H1 (cell line): ENCODE results near the gene P4HB. TPM values are rescaled to one million over a fixed set of nuclear protein-coding genes. Genes with fewer than 3 reads are reported as not detected.
A peak's percentile ranks its signal among the peaks of the same experiment; 100 is the strongest.

Source experiments
- CTCF ChIA-PET: fragments of 300-600 bp; sonication (Branson Sonifier 250); formaldehyde crosslinking; loops from one replicate; lab custom pipeline; 2021; ENCODE audit not compliant: partially characterized antibody; lab: Charles Lee
- POLR2A ChIA-PET: fragments of 300-600 bp; sonication (Branson Sonifier 250); formaldehyde crosslinking; loops from one replicate; lab custom pipeline; 2021; ENCODE audit warnings: inconsistent platforms; ENCODE audit not compliant: partially characterized antibody; lab: Charles Lee
- DNase-seq, 2 experiments: peaks; one replicate each; pipeline versions ENCODE4 v3.0.0 to v3.0.0-alpha.2; 2010 to 2022; ENCODE audit warnings: low spot score in 2 of 2, low read depth in 1 of 2, mixed read lengths in 1 of 2
- FAIRE-seq: peaks from 2 replicates; lab custom pipeline; 2011; peaks lifted over from hg19 to GRCh38; lab: Jason Lieb, UNC
- H2AFZ ChIP-seq: 2 replicates; pipeline ENCODE4 v1.8.1; 2012; ENCODE audit warnings: low read length, inconsistent platforms
- H2AK5ac ChIP-seq: 2 replicates; pipeline ENCODE4 v1.6.1; 2013; ENCODE audit warnings: low read depth, low read length
- H2BK120ac ChIP-seq: replicated peaks from 2 replicates; pipeline ENCODE3; 2013; ENCODE audit warnings: low read depth, low read length, inconsistent platforms
- H2BK12ac ChIP-seq: 2 replicates; pipeline ENCODE4 v1.6.1; 2013; ENCODE audit warnings: low read depth, low read length
- H2BK15ac ChIP-seq: 2 replicates; pipeline ENCODE4 v1.6.1; 2013; ENCODE audit warnings: low read length
- H2BK20ac ChIP-seq: 2 replicates; pipeline ENCODE4 v1.6.1; 2013; ENCODE audit warnings: low read length
- H2BK5ac ChIP-seq: 2 replicates; pipeline ENCODE4 v1.6.1; 2013; ENCODE audit warnings: low read depth, low read length
- H3K14ac ChIP-seq: 2 replicates; pipeline ENCODE4 v1.6.1; 2013; ENCODE audit warnings: inconsistent platforms; ENCODE audit not compliant: insufficient read length
- H3K18ac ChIP-seq: 2 replicates; pipeline ENCODE4 v1.6.1; 2013; ENCODE audit warnings: low read length; ENCODE audit errors: extremely low read depth
- H3K23ac ChIP-seq: 2 replicates; pipeline ENCODE4 v1.6.1; 2013; ENCODE audit warnings: inconsistent platforms; ENCODE audit not compliant: insufficient read length
- H3K23me2 ChIP-seq: 2 replicates; pipeline ENCODE4 v1.6.1; 2013; ENCODE audit warnings: low read depth, low read length
- H3K27ac ChIP-seq: 2 replicates; pipeline ENCODE4 v1.6.1; 2011; ENCODE audit warnings: low read depth, low read length, inconsistent platforms
- H3K27me3 ChIP-seq, 4 experiments: replicated peaks in 1 of 4; 1 replicate in 1 of 4; 2 replicates in 3 of 4; pipeline versions ENCODE4 v1.6.1 to v1.8.1; 2011 to 2013; ENCODE audit warnings: low read length in 3 of 4, mild to moderate bottlenecking in 3 of 4, inconsistent platforms in 2 of 4, mixed read lengths in 2 of 4, moderate library complexity in 1 of 4; ENCODE audit not compliant: control insufficient read depth in 3 of 4, insufficient read depth in 3 of 4; ENCODE audit errors: extremely low read depth in 1 of 4
- H3K36me3 ChIP-seq, 4 experiments: 2 replicates each; pipeline versions ENCODE4 v1.6.1 to v1.8.1; 2011 to 2013; ENCODE audit warnings: mild to moderate bottlenecking in 4 of 4, low read length in 3 of 4, moderate library complexity in 2 of 4, control low read depth in 1 of 4, inconsistent platforms in 1 of 4; ENCODE audit not compliant: insufficient read depth in 4 of 4, control insufficient read depth in 2 of 4
- H3K4ac ChIP-seq: replicated peaks from 2 replicates; pipeline ENCODE3; 2013; ENCODE audit warnings: low read length, low read depth, mixed read lengths, inconsistent platforms; ENCODE audit not compliant: insufficient read length
- H3K4me1 ChIP-seq, 4 experiments: replicated peaks in 1 of 4; 1 replicate in 1 of 4; 2 replicates in 3 of 4; pipeline versions ENCODE4 v1.6.1 to v1.8.1; 2011 to 2013; ENCODE audit warnings: low read length in 3 of 4, inconsistent platforms in 2 of 4, mixed read lengths in 1 of 4; ENCODE audit not compliant: insufficient read depth in 4 of 4, control insufficient read depth in 3 of 4
- H3K4me2 ChIP-seq, 2 experiments: 2 replicates each; pipeline versions ENCODE4 v1.6.1 to v1.8.1; 2011 to 2013; ENCODE audit warnings: low read depth in 2 of 2, low read length in 2 of 2, control low read depth in 1 of 2, inconsistent platforms in 1 of 2, mild to moderate bottlenecking in 1 of 2; ENCODE audit not compliant: insufficient read depth in 1 of 2
- H3K4me3 ChIP-seq, 4 experiments: fragments of 200-600, 300-600 bp in 1 of 4; sonication (generic), shearing (Covaris generic), sonication (Bioruptor Twin) in 1 of 4; 2 replicates each; pipeline versions ENCODE4 v1.5.1 to v1.8.1; 2011 to 2016; ENCODE audit warnings: low read length in 4 of 4, low read depth in 3 of 4, control low read depth in 2 of 4, inconsistent platforms in 2 of 4, mild to moderate bottlenecking in 2 of 4, mixed read lengths in 1 of 4, moderate library complexity in 1 of 4; ENCODE audit not compliant: insufficient read depth in 2 of 4; ENCODE audit errors: extremely low read depth in 1 of 4
- H3K56ac ChIP-seq: replicated peaks from 2 replicates; pipeline ENCODE3; 2013; ENCODE audit warnings: low read depth, mild to moderate bottlenecking, mixed read lengths, low read length, inconsistent platforms; ENCODE audit not compliant: insufficient read length
- H3K79me1 ChIP-seq: 2 replicates; pipeline ENCODE4 v1.6.1; 2013; ENCODE audit warnings: low read depth, low read length, control low read depth
- H3K79me2 ChIP-seq, 2 experiments: 2 replicates each; pipeline versions ENCODE4 v1.6.1 to v1.8.1; 2012 to 2013; ENCODE audit warnings: low read length in 2 of 2, mild to moderate bottlenecking in 2 of 2, inconsistent platforms in 1 of 2; ENCODE audit not compliant: insufficient read depth in 2 of 2, control insufficient read depth in 1 of 2
- H3K9ac ChIP-seq, 4 experiments: replicated peaks in 1 of 4; 1 replicate in 1 of 4; 2 replicates in 3 of 4; pipeline versions ENCODE4 v1.6.1 to v1.8.1; 2011 to 2013; ENCODE audit warnings: low read depth in 3 of 4, low read length in 3 of 4, control low read depth in 2 of 4, mild to moderate bottlenecking in 2 of 4, moderate library complexity in 2 of 4, inconsistent platforms in 1 of 4; ENCODE audit errors: extremely low read depth in 1 of 4
- H3K9me3 ChIP-seq, 2 experiments: 2 replicates each; pipeline versions ENCODE4 v1.6.1 to v1.8.1; 2012 to 2013; ENCODE audit warnings: mild to moderate bottlenecking in 2 of 2, moderate library complexity in 2 of 2, control low read depth in 1 of 2, inconsistent platforms in 1 of 2, low read depth in 1 of 2, low read length in 1 of 2, mixed read lengths in 1 of 2; ENCODE audit not compliant: insufficient read depth in 2 of 2
- H4K20me1 ChIP-seq, 2 experiments: replicated peaks in 1 of 2; 2 replicates each; pipeline versions ENCODE3 to v1.8.1; 2011 to 2013; ENCODE audit warnings: inconsistent platforms in 2 of 2, low read length in 2 of 2, mild to moderate bottlenecking in 1 of 2; ENCODE audit not compliant: insufficient read depth in 2 of 2, control insufficient read depth in 1 of 2
- H4K5ac ChIP-seq: 2 replicates; pipeline ENCODE4 v1.6.1; 2013; ENCODE audit warnings: low read length, low read depth, mixed read lengths, inconsistent platforms; ENCODE audit not compliant: insufficient read length
- H4K8ac ChIP-seq: 2 replicates; pipeline ENCODE4 v1.8.0; 2013; ENCODE audit warnings: mild to moderate bottlenecking, moderate library complexity, low read length, inconsistent platforms; ENCODE audit not compliant: insufficient read depth; ENCODE audit errors: extremely low read depth
- H4K91ac ChIP-seq: replicated peaks from 2 replicates; pipeline ENCODE3; 2013; ENCODE audit warnings: low read length, mixed read lengths, inconsistent platforms; ENCODE audit not compliant: insufficient read length
- CHD1 ChIP-seq: IDR thresholded peaks from 2 replicates; pipeline ENCODE4 v1.6.1; 2012; ENCODE audit warnings: low read depth, low read length, improper control_type of control experiment
- CHD2 ChIP-seq: IDR thresholded peaks from 2 replicates; pipeline ENCODE4 v1.6.1; 2012; ENCODE audit warnings: low read length, improper control_type of control experiment
- GABPA ChIP-seq: IDR thresholded peaks from 2 replicates; pipeline ENCODE4 v1.6.1; 2011; ENCODE audit warnings: mild to moderate bottlenecking, low read length, moderate library complexity, borderline replicate concordance; ENCODE audit not compliant: insufficient read depth
- MAX ChIP-seq: IDR thresholded peaks from 2 replicates; pipeline ENCODE4 v1.6.1; 2012; ENCODE audit warnings: inconsistent platforms
- POLR2AphosphoS5 ChIP-seq: IDR thresholded peaks from 2 replicates; pipeline ENCODE4 v1.6.1; 2011; ENCODE audit warnings: low read depth, low read length
- RNF2 ChIP-seq: fragments of 200-900, 300-1000 bp; sonication (generic); IDR thresholded peaks from 2 replicates; pipeline ENCODE4 v1.7.1; 2016; ENCODE audit warnings: borderline replicate concordance, low read depth, mild to moderate bottlenecking, antibody characterized with exemption, low read length; ENCODE audit not compliant: poor library complexity, severe bottlenecking; ENCODE audit errors: missing control alignments
- SIX5 ChIP-seq: IDR thresholded peaks from 2 replicates; pipeline ENCODE4 v1.6.1; 2011; ENCODE audit warnings: mild to moderate bottlenecking, low read depth, low read length
- TAF7 ChIP-seq: optimal IDR thresholded peaks from 2 replicates; pipeline ENCODE3; 2011; ENCODE audit warnings: low read depth, mild to moderate bottlenecking, inconsistent platforms, low read length, moderate library complexity, borderline replicate concordance
- WGBS, 2 experiments: shearing (Covaris generic) in 1 of 2; methylation state at CpG; one replicate each; pipeline versions ENCODE4 v1.1.6 to v1.1.7; 2013 to 2015; ENCODE audit warnings: low lambda C conversion rate in 2 of 2, mixed read lengths in 2 of 2, inconsistent platforms in 1 of 2, low coverage in 1 of 2, missing lambda C conversion rate in 1 of 2; ENCODE audit not compliant: insufficient replicate concordance in 2 of 2, insufficient coverage in 1 of 2, insufficient read length in 1 of 2; ENCODE audit errors: extremely low coverage in 1 of 2, missing lambda C conversion rate in 1 of 2; 5-methylcytosine and 5-hydroxymethylcytosine counted together
- polyA plus RNA-seq, 7 experiments: library from polyadenylated mRNA; depleted of rRNA in 3 of 7; stranded (reverse) in 5 of 7; unstranded in 2 of 7; fragments of >200 nt in 5 of 7; fragments of 200-250 nt in 2 of 7; gene quantifications; 1 replicate in 5 of 7; 2 replicates in 1 of 7; 4 replicates in 1 of 7; pipeline versions ENCODE4 v1.2.1 to v1.2.3, GENCODE V29; 2011 to 2013; ENCODE audit warnings: missing spikeins in 2 of 7, mixed read lengths in 2 of 7
- total RNA-seq: library from RNA; stranded (reverse); fragmentation: NEBNext Ultra II Directional; extraction: Animal tissue kit (Norgen Biotek cat#: 25700); gene quantifications from 2 replicates; pipeline ENCODE4 v1.2.1, GENCODE V29; 2021
- TF ChIP-seq, protein P1 (sequence below): IDR thresholded peaks from 2 replicates; pipeline ENCODE4 v1.6.1; 2012; ENCODE audit warnings: inconsistent platforms

The P4HB gene
- total and polyA plus RNA-seq, 2 of the 8 experiments (the other 6 are each of a cell fraction or from before 2014, with no cell fraction given), result 41.4 to 379 TPM

DNA sequence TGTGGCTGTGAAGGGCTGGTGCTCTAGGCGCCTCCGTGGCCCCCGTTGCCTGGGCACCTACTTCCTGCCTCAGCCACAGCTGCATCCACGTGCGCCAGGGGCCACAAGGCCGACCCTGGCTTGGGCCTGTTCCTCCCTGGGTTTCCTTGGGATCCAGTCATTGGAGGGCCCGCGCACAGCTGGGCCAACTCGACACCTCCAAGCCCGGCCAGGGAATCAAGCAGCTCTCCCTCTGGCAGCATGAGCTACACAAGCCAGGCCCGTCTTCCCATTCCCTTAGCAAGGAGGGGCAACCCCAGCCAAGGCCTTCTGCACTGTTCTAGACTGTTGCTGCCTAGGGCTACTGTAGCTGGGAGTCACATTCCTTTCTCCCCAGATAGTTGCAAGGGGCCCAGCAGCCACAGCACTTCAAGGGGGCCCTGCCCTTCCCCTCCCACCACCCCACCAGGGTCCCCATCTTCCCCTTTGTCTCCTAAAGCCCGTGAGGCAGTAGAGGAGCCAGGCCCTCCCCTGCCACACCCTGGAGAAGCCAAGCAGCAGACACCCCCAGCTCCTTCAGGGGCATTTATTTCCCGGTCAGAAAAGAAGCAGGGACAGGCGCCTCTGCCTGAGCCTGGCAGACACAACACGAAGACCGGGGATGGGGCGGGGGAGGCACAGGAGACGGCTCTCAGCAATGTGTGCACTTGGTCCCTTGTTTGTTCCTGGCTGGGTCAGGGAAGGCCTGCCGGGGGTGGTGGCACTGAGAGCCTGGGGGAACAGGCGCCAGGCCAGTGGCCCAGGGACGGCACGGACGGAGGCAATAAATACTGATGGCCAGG lies 7.0 kb upstream of the P4HB start:
- DNase-seq (peak in 1 of 2 experiments; percentile 64), FAIRE-seq (no peak)
- Histone ChIP-seq H4K91ac (no peak overlapping the region), H3K9ac (peak overlapping the region in 1 of 4 experiments; percentile 20; a peak in 2 of 7 replicates), H3K23me2 (peaks cover 12% of the 10 kb centered on the region; the same call in 1 of the 2 replicates), H3K4me1 (peaks cover 0 to 31% (median 21%) of the 10 kb centered on the region in 4 experiments; a peak in 6 of 7 replicates), H2AK5ac (no peak overlapping the region), H2AFZ (no peak overlapping the region), H3K27ac (peak overlapping the region; percentile 23; the same call in 1 of the 2 replicates), H3K4me3 (no peak overlapping the region), H3K56ac (no peak overlapping the region), H3K14ac (no peak overlapping the region), H3K79me2 (peaks cover 4 to 23% of the 10 kb centered on the region in 2 experiments; a peak in 3 of 4 replicates), H3K4me2 (no peak overlapping the region; a peak in 1 of 4 replicates), H2BK20ac (no peak overlapping the region), H2BK5ac (peak overlapping the region; percentile 12; the same call in 1 of the 2 replicates), H2BK12ac (no peak overlapping the region), H3K18ac (peak overlapping the region; percentile 38; the same call in 1 of the 2 replicates), H3K9me3 (no peaks in the 10 kb centered on the region), H4K5ac (no peak overlapping the region), H4K8ac (peak overlapping the region; percentile 62; the same call in 1 of the 2 replicates), H3K4ac (peak overlapping the region; percentile 34), H3K36me3 (peaks cover 2 to 29% (median 9%) of the 10 kb centered on the region in 4 experiments; a peak in 4 of 8 replicates), H3K27me3 (no peaks in the 10 kb centered on the region), H2BK15ac (no peak overlapping the region), H2BK120ac (no peak overlapping the region), H4K20me1 (peaks cover 11 to 48% of the 10 kb centered on the region in 2 experiments), H3K23ac (no peak overlapping the region), H3K79me1 (peaks cover 3% of the 10 kb centered on the region)
- 78% methylated on average over 17 of the region's 23 CpGs; no CpG with 5 or more reads in 1 of the 2 experiments for WGBS, 2 experiments
- CTCF ChIA-PET, result interaction anchor here (1.6 to 1.8 kb wide), 2 partner anchors 131 to 169 kb away, joined by 3 to 5 read pairs; no protein-coding TSS in a partner anchor
- POLR2A ChIA-PET, result interaction anchor here (0.6 to 6.6 kb wide), 32 partner anchors 9 to 355 kb away, joined by 3 to 41 read pairs (median 5); partner anchors contain the start of genes ACTG1, ALYREF, ANAPC11 and MCRIP1
- TF ChIP-seq CHD1 (no peak), GABPA (0 out of 2 replicates have a peak, but pooled peaks have one; percentile 31), SIX5 (0 out of 2 replicates have a peak, but pooled peaks have one; percentile 16), RNF2 (no peak), TAF7 (no peak), MAX (0 out of 2 replicates have a peak, but pooled peaks have one; percentile 29), POLR2AphosphoS5 (peak; percentile 50), CHD2 (0 out of 2 replicates have a peak, but pooled peaks have one; percentile 25)
- TF ChIP-seq, protein P1, sequence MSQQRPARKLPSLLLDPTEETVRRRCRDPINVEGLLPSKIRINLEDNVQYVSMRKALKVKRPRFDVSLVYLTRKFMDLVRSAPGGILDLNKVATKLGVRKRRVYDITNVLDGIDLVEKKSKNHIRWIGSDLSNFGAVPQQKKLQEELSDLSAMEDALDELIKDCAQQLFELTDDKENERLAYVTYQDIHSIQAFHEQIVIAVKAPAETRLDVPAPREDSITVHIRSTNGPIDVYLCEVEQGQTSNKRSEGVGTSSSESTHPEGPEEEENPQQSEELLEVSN, result peak; percentile 14; the same call in 1 of the 2 replicates
